Measurements from ENCODE around the gene GPR55.
A peak's percentile ranks its signal among the peaks of the same experiment; 100 is the strongest.

GPR55 gene

DNA sequence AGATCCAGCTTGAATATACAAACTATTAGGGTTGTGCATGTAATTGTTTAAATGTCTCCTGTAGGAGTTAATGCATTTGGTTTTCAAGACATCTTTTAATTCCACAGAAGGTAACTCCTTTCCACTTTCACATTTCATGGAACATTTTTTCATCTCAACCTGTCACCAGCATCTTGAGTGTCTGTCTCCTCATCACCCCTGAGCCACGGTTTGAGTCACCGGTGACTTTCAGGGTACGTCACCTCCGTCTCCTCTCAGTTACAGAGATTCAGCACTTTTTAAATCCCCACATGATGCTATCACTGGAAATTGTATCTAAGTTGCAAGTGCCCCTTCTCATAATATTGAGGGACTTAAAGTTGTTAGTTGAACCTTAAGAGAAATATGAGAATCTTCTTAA is 25.3 kb downstream of the GPR55 start:
- no peak for DNase-seq

DNA sequence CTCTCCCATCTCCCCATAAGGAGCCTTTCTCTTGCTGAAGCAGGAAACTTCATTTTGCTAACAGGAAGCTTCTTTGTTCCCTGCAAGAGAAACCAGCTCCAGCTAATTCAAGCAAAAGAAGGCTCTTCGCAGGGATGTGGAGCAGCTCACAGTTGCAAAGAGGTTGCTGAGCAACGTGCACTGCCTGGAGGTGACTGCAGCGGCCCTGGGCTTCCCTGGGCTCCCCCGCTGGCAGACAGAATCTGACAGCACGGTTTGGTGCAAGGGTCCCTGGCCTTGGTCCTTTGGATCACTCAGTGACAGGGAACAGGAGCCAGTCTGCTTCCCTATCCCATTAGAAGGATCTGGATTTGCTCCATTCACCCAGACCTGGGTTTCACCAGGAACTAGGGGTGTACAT is 25.8 kb downstream of the GPR55 start:
- DNase-seq = peak in 3 of 14 donors; percentile 27 to 33 (median 28)

DNA sequence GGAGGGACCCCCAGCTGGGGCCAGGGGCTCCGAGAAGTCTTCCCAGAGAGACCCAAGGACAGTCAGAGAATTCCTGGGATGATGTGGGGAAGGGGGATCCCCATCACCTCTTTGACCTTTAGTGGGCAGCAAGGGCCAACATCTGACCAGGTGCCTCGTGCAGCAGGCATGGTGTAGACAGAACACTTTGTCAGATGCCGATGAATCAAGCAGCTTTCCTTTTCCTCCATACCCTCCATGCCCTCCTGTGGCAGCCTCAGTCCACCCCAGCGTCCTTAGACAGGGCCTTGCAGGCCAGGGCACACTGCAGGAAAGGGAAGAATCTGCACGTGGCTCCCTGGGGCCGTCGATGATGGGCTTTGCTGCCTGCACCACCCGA is 26.3 kb downstream of the GPR55 start:
- no peak for DNase-seq

DNA sequence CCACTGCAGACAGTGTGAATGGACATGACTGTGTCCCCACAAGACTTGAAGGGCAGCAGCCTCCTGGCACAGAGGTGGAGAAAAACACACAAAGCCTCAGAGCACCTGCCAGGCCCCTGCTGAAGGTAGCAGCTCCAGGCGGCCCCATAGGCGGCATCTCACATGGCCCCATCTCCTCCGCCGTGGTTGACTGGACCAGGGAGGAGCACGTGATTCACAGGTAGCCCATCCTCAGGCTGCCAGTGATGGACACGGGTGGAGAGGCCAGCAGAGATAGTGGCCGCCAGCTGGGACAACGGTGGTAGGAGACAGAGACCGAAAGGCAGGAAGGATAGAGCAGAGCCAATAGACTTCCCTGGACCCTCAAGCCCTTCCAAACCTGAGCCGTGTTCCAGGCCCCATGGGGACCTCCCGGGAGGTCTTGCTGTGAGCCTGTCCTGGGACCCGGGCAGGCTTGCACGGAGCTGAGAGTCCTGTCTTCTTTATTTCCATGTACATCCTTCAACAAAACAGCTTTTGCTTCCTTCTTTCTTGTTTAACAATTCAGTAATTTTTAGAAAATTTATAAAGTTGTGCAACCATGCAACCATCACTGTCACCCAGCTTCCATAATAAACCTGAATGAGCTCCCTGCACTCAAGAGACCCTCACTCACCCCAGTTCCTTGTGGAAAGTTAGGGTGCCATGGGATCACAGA is 26.9 kb downstream of the GPR55 start:
- no peak for DNase-seq

DNA sequence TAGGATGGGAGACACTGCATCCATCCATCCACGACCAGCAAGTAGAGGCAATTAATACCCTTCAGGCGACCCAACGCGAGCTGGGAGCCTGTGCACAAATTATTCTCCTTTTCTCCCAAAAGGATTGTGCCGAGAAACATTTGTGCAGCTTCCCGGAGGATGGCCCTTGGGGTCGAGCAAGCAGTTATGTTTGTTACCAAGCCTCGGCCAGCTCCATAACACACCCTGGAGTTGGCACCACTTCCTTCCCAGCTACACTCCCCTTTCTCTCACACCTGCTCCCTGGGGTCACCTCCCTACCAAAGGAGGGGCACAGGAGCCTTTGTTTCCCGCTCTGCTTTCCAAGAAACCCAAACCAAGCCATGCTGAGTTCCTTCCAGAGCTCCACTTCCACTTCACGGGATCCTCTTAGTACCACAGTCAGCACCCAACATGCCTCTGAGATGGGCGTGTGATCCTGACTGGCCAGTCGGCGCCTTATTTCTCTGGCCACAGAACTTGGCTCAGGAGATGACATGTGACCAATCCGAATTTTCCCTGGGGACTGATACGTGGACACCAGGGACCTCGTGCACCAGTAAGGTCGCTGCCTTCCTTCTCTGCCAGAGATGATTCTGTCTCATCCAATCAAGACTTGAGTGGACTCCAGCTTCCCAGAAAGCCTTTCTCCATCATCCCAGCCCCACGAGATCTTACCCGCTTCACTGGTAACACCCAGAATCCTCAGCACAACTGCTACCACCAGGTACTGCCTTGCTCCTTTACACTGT is 28.5 kb downstream of the GPR55 start:
- DNase-seq = no peak

DNA sequence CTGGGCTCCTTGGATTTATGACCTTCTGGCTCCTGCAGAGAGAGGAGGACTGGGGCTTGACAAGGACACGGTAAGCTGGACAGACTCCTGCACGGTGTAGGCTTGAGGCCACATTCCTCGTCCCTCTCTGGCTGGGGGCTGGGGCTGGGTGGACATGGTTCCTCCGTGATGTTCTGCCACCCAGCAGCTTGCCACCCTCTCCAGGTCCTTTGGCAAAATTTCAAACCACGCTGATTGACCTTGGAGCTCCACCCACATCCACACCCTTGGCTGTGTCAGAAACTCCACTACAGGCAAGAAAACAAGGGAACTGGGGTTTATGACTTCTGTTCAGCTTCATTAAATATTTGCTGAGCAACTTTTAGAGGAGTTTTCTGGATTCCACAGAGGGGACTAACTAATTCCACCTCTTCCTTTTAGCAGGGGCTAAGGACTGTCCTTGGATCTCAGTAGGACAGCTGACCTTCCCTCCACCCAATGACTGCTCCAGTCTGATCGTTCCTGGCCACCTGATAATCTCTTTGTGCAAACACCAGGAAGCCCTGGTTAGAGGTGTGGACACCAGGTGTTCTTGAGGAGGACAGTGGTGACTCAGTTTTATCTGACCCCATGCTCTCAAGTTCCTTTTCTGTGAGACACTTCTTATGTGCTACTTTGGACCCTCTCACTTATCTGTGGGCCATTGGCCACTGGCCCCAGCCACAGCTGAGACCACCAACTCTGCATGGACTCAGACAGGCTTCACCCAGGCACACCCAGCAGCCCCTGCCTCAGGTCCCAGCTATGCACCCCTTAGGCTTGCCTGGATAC is 29.3 kb downstream of the GPR55 start:
- no peak for DNase-seq

DNA sequence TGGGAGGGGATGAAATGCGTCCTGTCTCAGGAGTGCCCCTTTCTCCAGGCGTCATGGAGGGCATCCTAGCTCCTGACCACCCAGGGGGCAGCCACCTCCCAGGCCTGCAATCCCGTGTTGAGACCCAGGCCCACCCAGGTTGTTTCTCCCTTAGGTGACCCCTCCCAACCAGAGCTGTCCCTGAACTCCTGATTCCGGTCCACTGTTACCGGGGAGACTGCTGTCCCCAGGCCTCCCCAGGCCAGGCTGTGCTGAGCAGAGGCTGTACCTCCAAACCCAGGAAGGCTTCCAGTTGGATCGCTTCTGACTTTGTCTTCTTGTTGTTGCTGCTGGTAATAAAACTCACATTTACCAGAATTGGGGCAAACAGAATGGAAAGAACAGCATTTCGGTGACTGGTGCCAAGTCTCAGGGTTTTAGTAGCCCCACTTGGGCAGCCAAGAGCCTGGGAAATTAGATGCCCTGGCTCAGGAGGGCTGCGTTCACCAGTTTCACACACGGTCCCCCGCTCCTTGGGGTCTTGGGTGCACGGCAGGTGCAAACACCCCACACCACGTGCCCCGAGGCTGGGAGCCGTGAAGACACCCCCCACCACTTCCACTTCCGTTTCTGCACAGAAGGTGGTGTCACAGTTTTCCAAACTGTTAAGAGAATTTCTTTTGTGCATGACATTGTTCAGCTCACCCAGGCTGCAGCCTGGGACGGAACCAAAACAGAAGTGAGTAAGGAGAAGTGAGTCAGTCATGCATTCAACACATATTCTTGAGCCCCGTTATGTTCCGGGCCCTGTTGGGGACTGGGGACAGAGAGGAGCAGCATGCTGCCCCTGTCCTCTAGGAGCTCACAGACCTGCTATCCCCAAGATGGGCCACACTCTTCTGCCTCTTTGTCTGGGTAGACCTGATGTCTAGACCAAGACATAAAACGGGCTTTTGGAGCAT is 30.9 kb downstream of the GPR55 start:
- peak in 6 of 14 donors; percentile 26 to 82 (median 58) for DNase-seq

DNA sequence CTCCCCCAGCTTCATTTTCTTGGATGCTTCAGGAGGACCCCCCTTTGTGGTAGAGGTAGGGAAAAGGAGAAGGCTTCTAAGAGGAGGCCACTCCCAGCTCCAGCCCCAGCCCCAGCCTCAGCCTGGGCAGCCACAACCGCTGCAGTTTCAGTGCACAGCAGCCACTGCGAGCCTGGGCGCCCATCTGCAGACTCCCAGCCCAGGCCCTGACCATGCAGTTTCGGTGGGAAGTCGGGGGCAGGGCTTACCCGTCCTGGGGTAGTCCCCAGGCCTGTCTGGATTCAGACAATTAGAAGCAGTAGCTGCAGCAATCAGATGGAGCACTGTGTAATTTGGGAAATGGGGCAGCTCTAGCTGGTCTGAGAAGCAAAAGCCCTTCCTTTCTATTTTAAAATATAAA is 31.7 kb downstream of the GPR55 start:
- DNase-seq = peak in 3 of 14 donors; percentile 28 to 44 (median 37)

DNA sequence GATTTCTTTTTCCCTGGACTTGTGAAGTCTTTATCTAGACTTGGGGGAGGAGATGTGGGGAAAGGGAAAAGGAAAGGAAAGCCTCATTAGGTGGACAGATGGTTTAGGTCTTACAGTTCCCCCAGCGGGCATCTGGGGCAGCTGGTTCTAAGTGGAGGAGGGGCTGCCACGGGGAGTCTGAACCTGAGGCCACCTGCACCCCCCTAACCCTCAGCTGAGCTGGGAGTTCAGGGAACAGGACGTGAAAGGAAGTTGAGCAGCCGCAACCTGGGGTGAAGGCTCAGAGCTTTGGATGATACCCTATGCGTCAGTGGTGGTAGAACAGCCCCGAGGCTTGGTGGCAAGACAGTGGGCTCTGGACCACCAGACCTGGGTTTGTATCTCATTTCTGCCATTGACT is 33.5 kb downstream of the GPR55 start:
- no peak for DNase-seq

DNA sequence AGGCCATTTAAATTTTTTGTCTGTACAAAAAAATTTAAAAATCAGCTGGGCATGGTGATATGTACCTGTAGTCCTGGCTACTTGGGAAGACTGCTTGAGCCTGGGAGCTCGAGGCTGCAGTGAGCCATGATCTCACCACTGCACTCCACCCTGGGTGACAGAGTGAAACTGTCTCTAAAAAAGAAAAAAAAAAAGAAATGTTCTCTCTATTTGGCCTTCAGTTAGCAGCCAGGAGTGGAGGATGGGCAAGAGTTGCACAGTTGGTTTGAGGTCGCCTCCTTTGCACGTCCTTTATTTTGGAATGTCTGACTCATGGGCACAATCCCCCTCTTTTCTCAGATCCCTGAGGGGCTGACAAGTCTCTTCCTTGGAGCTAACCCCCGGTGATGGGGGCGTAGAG is 34.0 kb downstream of the GPR55 start:
- DNase-seq = no peak

DNA sequence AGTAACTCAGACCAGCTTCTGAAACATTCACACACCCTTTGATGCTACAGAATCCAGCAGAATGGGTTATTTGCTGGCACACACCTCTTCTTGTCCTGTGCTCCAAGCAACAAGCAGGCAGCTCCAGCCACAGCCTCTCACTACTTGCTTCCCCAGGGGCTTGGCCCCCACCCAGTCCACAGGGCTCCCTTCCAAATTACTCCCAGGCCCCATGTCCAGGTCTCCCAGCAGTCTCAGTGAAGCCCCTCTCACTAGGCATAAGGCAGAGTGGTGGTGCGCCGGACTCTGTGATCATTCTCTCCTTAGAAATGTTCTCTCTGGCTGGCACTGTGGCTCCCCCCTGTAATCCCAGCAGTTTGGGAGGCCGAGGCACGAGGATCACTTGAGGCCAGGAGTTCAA is 34.4 kb downstream of the GPR55 start:
- peak in 4 of 14 donors; percentile 20 to 59 (median 33) for DNase-seq

DNA sequence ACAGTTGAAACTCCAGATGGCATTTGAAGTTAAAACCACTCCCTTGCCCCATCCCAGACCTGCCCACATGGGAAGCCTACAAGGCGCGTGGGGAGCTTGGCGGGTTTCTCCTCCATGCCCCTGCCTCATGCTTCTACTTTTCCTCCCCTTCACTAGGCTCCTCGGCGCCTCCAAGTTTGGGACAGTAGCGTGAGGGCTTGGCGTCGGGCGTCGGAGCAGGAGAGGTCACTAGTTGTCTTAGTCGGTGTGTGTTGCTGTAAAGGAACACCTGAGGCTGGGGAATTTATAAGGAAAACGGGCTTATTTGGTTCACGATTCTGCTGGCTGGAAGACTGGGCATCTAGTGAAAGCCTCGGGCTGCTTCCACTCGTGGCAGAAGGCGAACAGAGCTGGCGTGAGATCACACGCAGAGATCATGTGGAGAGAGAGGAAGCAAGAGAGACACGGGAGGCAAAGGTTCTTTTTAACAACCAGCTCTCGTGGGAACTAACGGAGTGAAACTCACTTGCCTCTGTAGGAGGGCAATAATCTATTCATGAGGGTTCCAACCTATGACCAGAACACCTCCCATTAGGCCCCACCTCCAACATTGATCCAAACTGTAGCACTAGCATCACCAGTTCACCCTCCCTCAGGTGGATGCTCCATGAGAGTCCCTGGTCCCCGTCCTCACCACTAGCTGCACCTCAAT is 35.0 kb downstream of the GPR55 start:
- no peak for DNase-seq

DNA sequence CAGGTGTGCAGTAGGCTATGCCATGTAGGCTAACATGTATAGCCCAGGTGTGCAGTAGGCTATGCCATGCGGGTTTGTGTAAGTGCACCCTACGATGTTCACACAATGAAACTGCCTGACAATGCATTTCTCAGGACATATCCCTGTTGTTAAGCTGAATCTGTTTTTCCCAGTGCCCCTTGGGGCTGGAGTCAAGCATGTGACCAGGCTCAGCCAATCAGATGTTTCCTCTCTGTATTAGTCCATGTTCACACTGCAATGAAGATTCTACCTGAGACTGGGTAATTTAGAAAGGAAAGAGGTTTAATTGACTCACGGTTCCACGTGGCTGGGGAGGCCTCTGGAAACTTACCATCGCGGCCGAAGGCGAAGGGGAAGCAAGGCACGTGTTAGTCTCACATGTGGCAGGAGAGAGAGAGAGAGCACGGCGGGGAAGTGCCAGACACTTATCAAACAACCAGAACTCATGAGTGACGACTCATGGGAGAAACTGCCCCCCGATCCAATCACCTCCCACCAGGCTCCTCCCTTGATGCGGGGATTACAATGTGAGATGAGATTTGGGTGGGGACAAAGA is 36.1 kb downstream of the GPR55 start:
- DNase-seq = no peak

DNA sequence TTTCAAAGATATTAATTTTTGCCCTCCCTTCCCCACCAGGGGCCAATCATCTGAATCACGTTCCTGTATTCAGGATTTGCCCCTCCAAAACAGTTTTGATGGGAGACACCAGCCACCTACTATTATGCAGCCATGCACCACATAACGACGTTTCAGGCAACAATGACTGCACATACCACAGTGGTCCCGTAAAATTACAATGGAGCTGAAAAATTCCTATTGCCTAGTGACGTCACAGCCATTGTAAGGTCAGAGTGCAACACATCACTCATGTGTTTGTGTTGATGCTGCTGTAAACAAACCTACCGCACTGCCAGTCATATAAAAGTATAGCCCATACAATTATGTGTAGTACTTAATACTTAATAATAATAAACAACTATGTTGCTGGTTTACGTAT is 37.7 kb downstream of the GPR55 start:
- DNase-seq = no peak

DNA sequence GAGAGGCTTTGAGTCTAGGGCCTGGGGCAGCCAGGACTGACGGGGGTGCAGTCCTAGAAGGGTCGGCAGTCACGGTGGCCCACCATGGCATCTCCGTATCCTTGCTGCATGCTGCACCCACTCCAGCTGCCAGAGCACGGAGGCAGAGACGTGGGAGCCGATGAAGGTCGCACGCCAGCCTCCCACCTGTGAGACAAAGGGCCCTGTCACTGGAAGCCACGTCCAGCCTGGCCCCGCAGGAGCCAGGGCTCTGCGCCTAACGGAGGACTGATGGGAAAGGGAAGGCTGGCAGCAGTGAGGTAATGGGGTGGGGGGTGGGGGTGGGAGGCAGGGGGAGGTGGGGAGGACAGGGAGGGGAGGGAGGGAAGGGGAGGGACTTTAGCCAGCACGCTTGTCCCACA is 38.4 kb downstream of the GPR55 start:
- DNase-seq = no peak

DNA sequence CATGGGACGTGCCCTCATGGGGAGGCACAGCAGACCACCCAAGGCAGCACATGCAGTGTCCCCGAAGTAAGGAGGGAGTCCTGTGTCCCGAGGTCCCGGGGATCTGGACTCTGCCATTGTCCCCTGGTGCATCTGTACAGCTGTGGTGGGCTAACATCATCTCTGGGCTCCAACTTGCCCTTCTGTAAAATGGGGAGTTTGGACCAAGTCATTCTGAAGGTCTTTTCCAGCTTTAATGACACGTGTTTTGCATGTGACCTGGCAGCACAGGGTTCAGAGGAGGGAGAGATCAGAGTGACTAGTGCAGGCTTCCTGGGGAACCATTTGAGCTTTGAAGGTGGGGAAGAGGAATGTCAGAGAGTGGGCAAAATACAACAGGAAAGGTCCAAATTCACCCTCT is 38.8 kb downstream of the GPR55 start:
- no peak for DNase-seq

DNA sequence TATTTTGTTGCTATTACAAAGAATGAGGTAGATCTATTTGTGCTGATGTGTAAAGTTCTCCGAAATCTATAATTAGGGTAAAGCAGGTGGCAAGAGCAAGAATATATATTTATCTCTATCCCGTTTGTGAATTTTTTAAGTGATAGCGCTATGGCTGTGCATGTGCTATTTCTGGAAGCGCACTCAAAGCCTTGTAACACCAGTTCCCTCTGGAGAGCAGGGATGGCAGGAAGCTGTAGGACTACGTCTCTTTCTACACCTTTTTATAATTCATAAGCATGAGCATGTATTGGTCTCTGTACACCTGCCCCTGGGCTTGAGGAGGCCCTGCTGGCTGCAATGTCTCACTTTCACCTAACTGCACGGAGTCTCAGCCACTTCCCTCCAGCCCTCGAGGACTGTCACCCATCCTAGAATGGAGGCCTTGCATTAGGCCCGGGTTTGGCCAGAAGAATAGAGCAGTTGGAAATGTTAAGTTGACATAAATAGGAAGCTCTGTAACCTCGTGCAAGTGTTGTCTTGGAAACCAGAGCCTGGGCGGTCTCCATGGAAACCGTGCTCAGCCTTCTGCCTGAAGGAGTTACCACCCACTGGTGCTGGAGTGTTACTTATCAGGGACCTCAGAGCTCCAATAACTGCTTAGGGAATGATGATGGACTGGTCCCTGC is 39.4 kb downstream of the GPR55 start:
- peak in 3 of 14 donors; percentile 23 to 63 (median 28) for DNase-seq

DNA sequence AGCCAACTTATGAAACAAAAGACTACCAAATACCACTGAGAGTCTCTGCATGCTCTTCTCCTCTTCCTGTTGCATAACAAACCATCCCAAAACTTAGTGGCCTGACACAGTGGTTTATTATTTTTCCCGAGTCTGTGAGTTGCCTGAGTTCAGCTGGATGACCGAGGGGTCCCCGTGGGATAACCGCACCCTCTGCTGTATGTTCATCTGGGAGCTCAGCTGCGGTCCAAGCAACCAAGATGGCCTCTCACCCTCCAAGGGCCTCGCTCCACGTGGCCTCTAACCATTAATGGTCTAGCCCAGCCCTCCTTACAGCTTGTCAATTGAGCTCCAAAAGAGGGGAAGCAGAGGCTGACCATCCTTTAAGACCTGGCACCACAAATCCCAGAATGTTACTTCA is 43.2 kb downstream of the GPR55 start:
- no peak for DNase-seq

DNA sequence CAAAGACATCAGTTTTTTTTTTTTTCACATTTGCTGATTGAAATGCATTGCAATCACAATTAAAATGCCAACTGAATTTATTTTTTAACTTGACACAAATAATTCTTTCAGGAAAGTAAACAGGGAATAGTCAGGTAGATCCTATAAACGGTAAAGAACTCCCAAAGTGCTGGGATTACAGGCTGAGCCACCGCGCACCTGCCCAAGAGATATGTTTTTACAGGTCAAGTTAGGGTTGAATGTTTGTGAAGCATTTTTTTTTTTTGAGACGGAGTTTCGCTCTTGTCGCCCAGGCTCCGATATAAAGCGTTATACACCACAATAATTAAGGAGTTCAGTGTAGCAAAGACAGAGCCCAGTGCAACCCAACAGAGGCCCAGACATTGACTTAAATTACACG is 45.2 kb downstream of the GPR55 start:
- no peak for DNase-seq

DNA sequence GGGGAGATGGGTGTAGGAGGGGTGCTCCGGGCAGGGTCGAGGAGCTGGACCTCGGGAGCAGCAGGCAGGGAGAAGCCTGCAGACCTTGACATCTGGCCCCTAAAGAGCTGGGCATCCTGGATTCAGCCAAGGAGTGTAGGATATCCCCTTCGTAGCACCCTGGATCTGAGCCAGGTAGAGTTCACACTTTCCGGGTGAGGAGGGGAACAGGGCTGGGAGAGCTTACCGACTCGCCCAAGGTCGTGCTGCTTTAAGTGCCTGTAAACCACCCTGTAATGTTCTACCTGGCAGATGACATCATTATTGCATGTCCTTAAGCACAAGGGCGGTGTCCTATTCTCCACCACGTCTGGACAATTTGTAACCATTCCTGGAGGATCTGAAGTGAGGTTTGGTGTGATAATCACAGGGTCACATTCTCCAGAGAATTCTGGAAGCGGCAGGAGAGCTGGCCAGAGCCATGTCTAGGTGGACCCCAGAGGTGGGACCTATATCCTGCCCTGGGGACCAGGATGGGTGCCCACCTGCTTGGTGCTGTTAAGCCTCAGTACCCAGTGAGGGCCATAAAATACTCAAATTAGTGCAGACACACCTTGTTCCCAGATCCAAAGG is 45.7 kb downstream of the GPR55 start:
- DNase-seq = no peak

All from C1 segment of cervical spinal cord (tissue), 14 donors.